Testis (tissue), 2 donors: Measurements from ENCODE around the gene LIMA1.

Experiments used
- CTCF ChIP-seq, 3 experiments: fragments of 450-650 bp in 2 of 3; fragments of 200-600 bp in 1 of 3; sonication (generic) in 1 of 3; IDR thresholded peaks; one replicate each; pipeline ENCODE4 v1.5.1; 2016 to 2019; ENCODE audit warnings: antibody characterized with exemption in 3 of 3, mild to moderate bottlenecking in 2 of 3, moderate library complexity in 1 of 3
- POLR2A ChIP-seq: fragments of 450-650 bp; IDR thresholded peaks from one replicate; pipeline ENCODE4 v1.6.1; 2017; ENCODE audit warnings: antibody characterized with exemption, mild to moderate bottlenecking, moderate library complexity

GRCh38 chr12:50192236-50192635, 91.1 kb downstream of the LIMA1 start:
- TF ChIP-seq POLR2A = no peak
- no peak for TF ChIP-seq CTCF (IDR thresholded peaks at IDR 0.05)
